Kidney epithelial cell (primary cell): Measurements from ENCODE around the gene TULP3. TPM values are rescaled to one million over a fixed set of nuclear protein-coding genes. Genes with fewer than 3 reads are reported as not detected.

Experiments
- DNase-seq: peaks from one replicate; pipeline ENCODE4 v3.0.0-alpha.2; 2010; ENCODE audit warnings: low read depth
- H3K27me3 ChIP-seq: 2 replicates; pipeline ENCODE4 v1.6.0; 2011; ENCODE audit warnings: low read length; ENCODE audit not compliant: control insufficient read depth, insufficient read depth
- H3K36me3 ChIP-seq: 2 replicates; pipeline ENCODE4 v1.5.1; 2011; ENCODE audit warnings: low read length; ENCODE audit not compliant: control insufficient read depth, insufficient read depth
- H3K4me3 ChIP-seq: 2 replicates; pipeline ENCODE4 v1.5.1; 2011; ENCODE audit warnings: low read depth, mild to moderate bottlenecking, control low read depth, low read length
- CTCF ChIP-seq: IDR thresholded peaks from 2 replicates; pipeline ENCODE4 v1.5.1; 2011; ENCODE audit warnings: mild to moderate bottlenecking, moderate library complexity, low read length, control low read depth, inconsistent platforms; ENCODE audit not compliant: insufficient read depth, poor library complexity, severe bottlenecking
- total RNA-seq: library from RNA; depleted of rRNA; stranded (reverse); fragments of >200 nt; gene quantifications from 2 replicates; pipeline ENCODE4 v1.2.3, GENCODE V29; 2015

Gene TULP3
- total RNA-seq, 1 donor from 2014 or later: 19.1 TPM

GRCh38 chr12:2970744-2971143 is 80.1 kb downstream of the TULP3 start:
- Histone ChIP-seq H3K27me3 (no peaks in the 10 kb centered on the region), H3K36me3 (peaks cover 2% of the 10 kb centered on the region), H3K4me3 (no peak overlapping the region)
- TF ChIP-seq CTCF: no peak
- no peak for DNase-seq

- Histone ChIP-seq H3K36me3 (peaks cover 2% of the 10 kb centered on the region), H3K27me3 (no peaks in the 10 kb centered on the region), H3K4me3 (no peak overlapping the region)
- no peak for TF ChIP-seq CTCF
- no peak for DNase-seq
Observed at GRCh38 chr12:2973566-2973965, 82.9 kb downstream of the TULP3 start.

- H3K4me3 ChIP-seq: no peak overlapping the region
- TF ChIP-seq CTCF: no peak
Observed at GRCh38 chr12:2974560-2974971, 83.9 kb downstream of the TULP3 start.

GRCh38 chr12:2976581-2976996 is 85.9 kb downstream of the TULP3 start:
- no peak for TF ChIP-seq CTCF

More at GRCh38 chr12:2974560-2974971, 83.9 kb downstream of the TULP3 start:
- Histone ChIP-seq H3K27me3 (no peaks in the 10 kb centered on the region), H3K36me3 (peaks cover 2% of the 10 kb centered on the region)
- no peak for DNase-seq

GRCh38 chr12:2977776-2978175 is 87.1 kb downstream of the TULP3 start:
- Histone ChIP-seq H3K4me3 (no peak overlapping the region), H3K27me3 (no peaks in the 10 kb centered on the region), H3K36me3 (no peaks in the 10 kb centered on the region)
- no peak for TF ChIP-seq CTCF
- no peak for DNase-seq

More at GRCh38 chr12:2976581-2976996, 85.9 kb downstream of the TULP3 start:
- DNase-seq: no peak
- no peaks in the 10 kb centered on the region for H3K36me3 ChIP-seq
- no peak overlapping the region for H3K4me3 ChIP-seq
- H3K27me3 ChIP-seq: no peaks in the 10 kb centered on the region

GRCh38 chr12:2979806-2980205 is 89.1 kb downstream of the TULP3 start:
- no peak for TF ChIP-seq CTCF
- DNase-seq: no peak
- Histone ChIP-seq H3K27me3 (no peaks in the 10 kb centered on the region), H3K36me3 (no peaks in the 10 kb centered on the region), H3K4me3 (no peak overlapping the region)
